NK-92 (cell line): ENCODE results near the gene B4GALT1.

Experiments used
- DNase-seq: peaks from one replicate; lab custom pipeline; 2025; ENCODE audit not compliant: unreplicated experiment; lab: John Stamatoyannopoulos, UW

Gene B4GALT1

GRCh38 chr9:33167084-33167971 is at the start of gene B4GALT1:
Gene B4GALT1, minus strand, starts transcription at chr9:33167336. Its CDS starts 167 bp downstream, at chr9:33167169.
- DNase-seq, result peak; percentile 70

GRCh38 chr9:33211695-33212393 is 44.7 kb upstream of the B4GALT1 start:
- no peak for DNase-seq

- DNase-seq, result no peak
Measured at GRCh38 chr9:33210006-33210715, 43.0 kb upstream of the B4GALT1 start.

- no peak for DNase-seq
Measured at GRCh38 chr9:33209394-33209793, 42.3 kb upstream of the B4GALT1 start.

GRCh38 chr9:33202552-33203201 is 35.5 kb upstream of the B4GALT1 start:
- DNase-seq, result no peak

- DNase-seq, result no peak
Measured at GRCh38 chr9:33202018-33202417, 34.9 kb upstream of the B4GALT1 start.

- no peak for DNase-seq
Measured at GRCh38 chr9:33198165-33198564, 31.0 kb upstream of the B4GALT1 start.

- no peak for DNase-seq
Measured at GRCh38 chr9:33197279-33198152, 30.4 kb upstream of the B4GALT1 start.

GRCh38 chr9:33196736-33197135 is 29.6 kb upstream of the B4GALT1 start:
- no peak for DNase-seq

- no peak for DNase-seq
Measured at GRCh38 chr9:33193818-33194217, 26.7 kb upstream of the B4GALT1 start.

GRCh38 chr9:33192493-33193255 is 25.5 kb upstream of the B4GALT1 start:
- no peak for DNase-seq

GRCh38 chr9:33190021-33190705 is 23.0 kb upstream of the B4GALT1 start:
- no peak for DNase-seq

- DNase-seq, result no peak
Measured at GRCh38 chr9:33189331-33189791, 22.2 kb upstream of the B4GALT1 start.

- DNase-seq, result no peak
Measured at GRCh38 chr9:33188711-33189110, 21.6 kb upstream of the B4GALT1 start.

GRCh38 chr9:33187519-33188218 is 20.5 kb upstream of the B4GALT1 start:
- no peak for DNase-seq

- no peak for DNase-seq
Measured at GRCh38 chr9:33186457-33187168, 19.5 kb upstream of the B4GALT1 start.

- no peak for DNase-seq
Measured at GRCh38 chr9:33185858-33186257, 18.7 kb upstream of the B4GALT1 start.
